GM23338 (cell line): Measurements from ENCODE around the gene TSPEAR. TPM values are rescaled to one million over a fixed set of nuclear protein-coding genes. Genes with fewer than 3 reads are reported as not detected.

Experiments
- ATAC-seq: fragments of 200-7000 bp; cut with Tn5 transposase; 3 replicates; pipeline ENCODE4 v1.9.1; 2020
- DNase-seq: peaks from one replicate; pipeline ENCODE4 v3.0.0-alpha.2; 2015; ENCODE audit warnings: low spot score
- H2AFZ ChIP-seq: fragments of 200-600 bp; sonication (generic); 2 replicates; pipeline ENCODE4 v1.8.0; 2016; ENCODE audit warnings: antibody characterized with exemption, mild to moderate bottlenecking, moderate library complexity
- H3F3A ChIP-seq: fragments of 200-600 bp; sonication (generic); replicated peaks from 2 replicates; pipeline ENCODE4 v1.8.0; 2017; ENCODE audit warnings: antibody characterized with exemption, mixed run types, low read depth
- H3K27ac ChIP-seq: fragments of 200-600 bp; sonication (generic); 2 replicates; pipeline ENCODE4 v1.6.1; 2016; ENCODE audit warnings: low read depth
- H3K27me3 ChIP-seq: fragments of 200-600 bp; sonication (generic); 2 replicates; pipeline ENCODE4 v1.8.0; 2016; ENCODE audit warnings: mild to moderate bottlenecking, mixed run types, moderate library complexity; ENCODE audit not compliant: insufficient read depth
- H3K36me3 ChIP-seq: fragments of 200-600 bp; sonication (generic); 2 replicates; pipeline ENCODE4 v1.8.0; 2016; ENCODE audit warnings: mild to moderate bottlenecking; ENCODE audit not compliant: insufficient read depth
- H3K4me1 ChIP-seq: fragments of 200-600 bp; sonication (generic); 2 replicates; pipeline ENCODE4 v1.8.0; 2016; ENCODE audit warnings: mild to moderate bottlenecking, moderate library complexity; ENCODE audit not compliant: insufficient read depth
- H3K4me2 ChIP-seq: fragments of 200-600 bp; sonication (generic); 2 replicates; pipeline ENCODE4 v1.7.1; 2017; ENCODE audit warnings: mixed run types
- H3K4me3 ChIP-seq: fragments of 200-600 bp; sonication (generic); 2 replicates; pipeline ENCODE4 v1.6.1; 2016; ENCODE audit warnings: mixed run types
- H3K79me2 ChIP-seq: fragments of 200-600 bp; sonication (generic); replicated peaks from 2 replicates; pipeline ENCODE4 v1.8.0; 2017; ENCODE audit warnings: mild to moderate bottlenecking; ENCODE audit not compliant: insufficient read depth
- H3K9me2 ChIP-seq: fragments of 200-600 bp; sonication (generic); 2 replicates; pipeline ENCODE4 v1.8.0; 2017; ENCODE audit not compliant: insufficient read depth
- H4K20me1 ChIP-seq: fragments of 200-600 bp; sonication (generic); replicated peaks from 2 replicates; pipeline ENCODE4 v1.8.0; 2017; ENCODE audit warnings: mild to moderate bottlenecking; ENCODE audit not compliant: insufficient read depth
- H3K27ac Mint-ChIP-seq: 2 replicates; pipeline ENCODE4 v1.8.0; 2020; ENCODE audit warnings: inconsistent platforms, mild to moderate bottlenecking, moderate library complexity, mixed read lengths
- H3K27me3 Mint-ChIP-seq: 3 replicates; pipeline ENCODE4 v1.8.0; 2022; ENCODE audit warnings: low read depth, mild to moderate bottlenecking, moderate library complexity, mixed read lengths, inconsistent platforms; ENCODE audit not compliant: insufficient read depth, poor library complexity
- H3K36me3 Mint-ChIP-seq: 3 replicates; pipeline ENCODE4 v1.8.0; 2021; ENCODE audit warnings: low read depth, mild to moderate bottlenecking, inconsistent platforms, moderate library complexity, mixed read lengths
- H3K4me1 Mint-ChIP-seq: 3 replicates; pipeline ENCODE4 v1.8.0; 2020; ENCODE audit warnings: mild to moderate bottlenecking, inconsistent platforms, mixed read lengths
- H3K4me3 Mint-ChIP-seq: 3 replicates; pipeline ENCODE4 v1.8.0; 2021; ENCODE audit warnings: moderate library complexity, mild to moderate bottlenecking, inconsistent platforms, mixed read lengths
- H3K9me3 Mint-ChIP-seq: 3 replicates; pipeline ENCODE4 v1.8.0; 2020; ENCODE audit warnings: moderate library complexity, mild to moderate bottlenecking, inconsistent platforms, mixed read lengths
- CREB1 ChIP-seq: fragments of 250-450 bp; sonication (Bioruptor Pico); IDR thresholded peaks from 2 replicates; pipeline ENCODE4 v1.5.0; 2020; ENCODE audit warnings: low read depth, mild to moderate bottlenecking, moderate library complexity
- ETS1 ChIP-seq: IDR thresholded peaks from 2 replicates; pipeline ENCODE4 v1.6.1; 2016; ENCODE audit warnings: antibody characterized with exemption
- EZH2 ChIP-seq: fragments of 200-600 bp; sonication (generic); IDR thresholded peaks from one replicate; pipeline ENCODE4 v1.8.0; 2017; ENCODE audit warnings: antibody characterized with exemption, mild to moderate bottlenecking, low read depth; ENCODE audit not compliant: unreplicated experiment
- EZH2phosphoT487 ChIP-seq: fragments of 200-600 bp; sonication (generic); IDR thresholded peaks from one replicate; pipeline ENCODE4 v1.8.1; 2018; ENCODE audit warnings: antibody characterized with exemption; ENCODE audit not compliant: unreplicated experiment
- JUNB ChIP-seq: IDR thresholded peaks from one replicate; pipeline ENCODE4 v1.6.1; 2016; ENCODE audit warnings: antibody characterized with exemption; ENCODE audit not compliant: unreplicated experiment
- NANOG ChIP-seq: IDR thresholded peaks from 2 replicates; pipeline ENCODE4 v1.6.1; 2016; ENCODE audit warnings: antibody characterized with exemption, borderline replicate concordance
- POLR2AphosphoS5 ChIP-seq: IDR thresholded peaks from 2 replicates; pipeline ENCODE4 v1.6.1; 2016; ENCODE audit warnings: antibody characterized with exemption, low read depth
- STAT1 ChIP-seq: IDR thresholded peaks from one replicate; pipeline ENCODE4 v1.6.1; 2016; ENCODE audit warnings: antibody characterized with exemption; ENCODE audit not compliant: unreplicated experiment
- ZNF114 ChIP-seq: fragments of 250-450 bp; sonication (Bioruptor Pico); IDR thresholded peaks from 2 replicates; pipeline ENCODE4 v1.5.0; 2020; ENCODE audit warnings: mild to moderate bottlenecking, moderate library complexity
- ZNF331 ChIP-seq: fragments of 250-450 bp; sonication (Bioruptor Pico); IDR thresholded peaks from 2 replicates; pipeline ENCODE4 v1.5.0; 2020; ENCODE audit warnings: low read depth, mild to moderate bottlenecking, moderate library complexity
- polyA plus RNA-seq: library from polyadenylated mRNA; unstranded; fragments of >200 nt; fragmentation: Nextera tagmentation; extraction: Ambion mirVana; gene quantifications from 2 replicates; pipeline ENCODE4 v1.2.1, GENCODE V29; 2016
- total RNA-seq: library from RNA; depleted of rRNA; stranded (reverse); fragments of >200 nt; shearing (Covaris generic); gene quantifications from 2 replicates; pipeline ENCODE4 v1.2.3, GENCODE V29; 2014
- TF ChIP-seq, protein P1 (sequence below), 2 experiments: fragments of 200-600 bp in 1 of 2; sonication (generic) in 1 of 2; conservative IDR thresholded peaks; 2 replicates each; pipeline versions ENCODE4 v1.5.1 to v1.6.1; 2016 to 2017; ENCODE audit warnings: antibody characterized with exemption in 2 of 2, low read depth in 2 of 2, mild to moderate bottlenecking in 2 of 2, moderate library complexity in 1 of 2
- TF ChIP-seq, protein P2 (sequence below): fragments of 250-450 bp; sonication (Bioruptor Pico); IDR thresholded peaks from 2 replicates; pipeline ENCODE4 v1.5.0; 2020; ENCODE audit warnings: mild to moderate bottlenecking, moderate library complexity
- TF ChIP-seq, protein P3 (sequence below): IDR thresholded peaks from one replicate; pipeline ENCODE4 v1.6.1; 2018; ENCODE audit warnings: antibody characterized with exemption; ENCODE audit not compliant: unreplicated experiment

TSPEAR gene
- total and polyA plus RNA-seq, 2 experiments from 2014 or later, result 0.35 to 0.92 TPM

DNA sequence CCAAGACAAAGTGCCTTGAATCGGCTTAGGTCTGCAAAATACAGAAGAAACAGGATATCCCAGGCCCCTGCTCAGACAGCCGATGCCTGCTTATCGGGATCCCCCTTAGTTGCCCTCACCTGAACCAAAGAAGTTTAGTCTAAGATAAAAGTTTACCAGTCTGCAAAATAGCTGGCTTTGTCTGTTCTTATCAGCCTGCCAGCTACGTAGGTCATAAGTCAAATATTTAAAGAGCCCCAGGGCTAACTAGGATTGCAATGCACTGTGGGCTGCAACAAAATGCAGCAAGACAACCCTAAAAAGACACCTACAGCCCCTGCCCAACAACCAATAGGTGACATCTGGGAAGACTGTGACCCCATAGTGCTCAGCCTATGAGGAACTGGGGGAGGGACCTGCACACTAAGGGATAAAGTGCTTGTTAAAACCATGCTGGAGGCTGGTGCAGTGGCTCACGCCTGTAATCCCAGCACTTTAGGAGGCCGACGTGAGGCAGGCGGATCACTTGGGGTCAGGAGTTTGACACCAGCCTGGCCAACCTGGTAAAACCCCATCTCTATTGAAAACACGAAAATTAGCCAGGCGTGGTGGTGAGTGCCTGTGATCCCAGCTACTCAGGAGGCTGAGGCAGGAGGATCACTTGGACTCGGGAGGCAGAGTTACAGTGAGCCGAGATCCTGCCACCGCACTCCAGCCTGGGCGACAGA is 228.6 kb downstream of the TSPEAR start:
- no peaks in the 10 kb centered on the region for H4K20me1 ChIP-seq
- H3K27me3 Mint-ChIP-seq, result peaks cover 2% of the 10 kb centered on the region
- H3K9me2 ChIP-seq, result no peaks in the 10 kb centered on the region
- no peaks in the 10 kb centered on the region for H3K36me3 ChIP-seq
- H3K4me3 ChIP-seq, result no peak overlapping the region
- H3K79me2 ChIP-seq, result peaks cover 9% of the 10 kb centered on the region; the same call in 1 of the 2 replicates
- no peak overlapping the region for H3K4me2 ChIP-seq
- H3K36me3 Mint-ChIP-seq, result peaks cover under 1% of the 10 kb centered on the region; the same call in 2 of the 3 replicates
- no peak for DNase-seq
- no peaks in the 10 kb centered on the region for H3F3A ChIP-seq
- H3K4me3 Mint-ChIP-seq, result no peak overlapping the region
- H3K4me1 Mint-ChIP-seq, result peaks cover 14% of the 10 kb centered on the region
- H3K27ac Mint-ChIP-seq, result no peak overlapping the region
- H2AFZ ChIP-seq, result no peak overlapping the region
- H3K4me1 ChIP-seq, result peaks cover 6% of the 10 kb centered on the region; the same call in 1 of the 2 replicates
- no peak overlapping the region for H3K27ac ChIP-seq
- peaks cover 12% of the 10 kb centered on the region; the same call in 2 of the 3 replicates for H3K9me3 Mint-ChIP-seq
- no peak for TF ChIP-seq NANOG
- TF ChIP-seq ETS1, result no peak
- no peak for TF ChIP-seq EZH2
- no peak for TF ChIP-seq ZNF114 (CRISPR knock-in tag)
- no peak for TF ChIP-seq CREB1 (CRISPR knock-in tag)
- no peak for TF ChIP-seq POLR2AphosphoS5
- TF ChIP-seq ZNF331, result no peak
- TF ChIP-seq, protein P1, sequence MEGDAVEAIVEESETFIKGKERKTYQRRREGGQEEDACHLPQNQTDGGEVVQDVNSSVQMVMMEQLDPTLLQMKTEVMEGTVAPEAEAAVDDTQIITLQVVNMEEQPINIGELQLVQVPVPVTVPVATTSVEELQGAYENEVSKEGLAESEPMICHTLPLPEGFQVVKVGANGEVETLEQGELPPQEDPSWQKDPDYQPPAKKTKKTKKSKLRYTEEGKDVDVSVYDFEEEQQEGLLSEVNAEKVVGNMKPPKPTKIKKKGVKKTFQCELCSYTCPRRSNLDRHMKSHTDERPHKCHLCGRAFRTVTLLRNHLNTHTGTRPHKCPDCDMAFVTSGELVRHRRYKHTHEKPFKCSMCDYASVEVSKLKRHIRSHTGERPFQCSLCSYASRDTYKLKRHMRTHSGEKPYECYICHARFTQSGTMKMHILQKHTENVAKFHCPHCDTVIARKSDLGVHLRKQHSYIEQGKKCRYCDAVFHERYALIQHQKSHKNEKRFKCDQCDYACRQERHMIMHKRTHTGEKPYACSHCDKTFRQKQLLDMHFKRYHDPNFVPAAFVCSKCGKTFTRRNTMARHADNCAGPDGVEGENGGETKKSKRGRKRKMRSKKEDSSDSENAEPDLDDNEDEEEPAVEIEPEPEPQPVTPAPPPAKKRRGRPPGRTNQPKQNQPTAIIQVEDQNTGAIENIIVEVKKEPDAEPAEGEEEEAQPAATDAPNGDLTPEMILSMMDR (conservative IDR thresholded peaks at IDR 0.05; ENCODE audit: low read depth in 2 of 2), result no peak
- TF ChIP-seq, protein P2, sequence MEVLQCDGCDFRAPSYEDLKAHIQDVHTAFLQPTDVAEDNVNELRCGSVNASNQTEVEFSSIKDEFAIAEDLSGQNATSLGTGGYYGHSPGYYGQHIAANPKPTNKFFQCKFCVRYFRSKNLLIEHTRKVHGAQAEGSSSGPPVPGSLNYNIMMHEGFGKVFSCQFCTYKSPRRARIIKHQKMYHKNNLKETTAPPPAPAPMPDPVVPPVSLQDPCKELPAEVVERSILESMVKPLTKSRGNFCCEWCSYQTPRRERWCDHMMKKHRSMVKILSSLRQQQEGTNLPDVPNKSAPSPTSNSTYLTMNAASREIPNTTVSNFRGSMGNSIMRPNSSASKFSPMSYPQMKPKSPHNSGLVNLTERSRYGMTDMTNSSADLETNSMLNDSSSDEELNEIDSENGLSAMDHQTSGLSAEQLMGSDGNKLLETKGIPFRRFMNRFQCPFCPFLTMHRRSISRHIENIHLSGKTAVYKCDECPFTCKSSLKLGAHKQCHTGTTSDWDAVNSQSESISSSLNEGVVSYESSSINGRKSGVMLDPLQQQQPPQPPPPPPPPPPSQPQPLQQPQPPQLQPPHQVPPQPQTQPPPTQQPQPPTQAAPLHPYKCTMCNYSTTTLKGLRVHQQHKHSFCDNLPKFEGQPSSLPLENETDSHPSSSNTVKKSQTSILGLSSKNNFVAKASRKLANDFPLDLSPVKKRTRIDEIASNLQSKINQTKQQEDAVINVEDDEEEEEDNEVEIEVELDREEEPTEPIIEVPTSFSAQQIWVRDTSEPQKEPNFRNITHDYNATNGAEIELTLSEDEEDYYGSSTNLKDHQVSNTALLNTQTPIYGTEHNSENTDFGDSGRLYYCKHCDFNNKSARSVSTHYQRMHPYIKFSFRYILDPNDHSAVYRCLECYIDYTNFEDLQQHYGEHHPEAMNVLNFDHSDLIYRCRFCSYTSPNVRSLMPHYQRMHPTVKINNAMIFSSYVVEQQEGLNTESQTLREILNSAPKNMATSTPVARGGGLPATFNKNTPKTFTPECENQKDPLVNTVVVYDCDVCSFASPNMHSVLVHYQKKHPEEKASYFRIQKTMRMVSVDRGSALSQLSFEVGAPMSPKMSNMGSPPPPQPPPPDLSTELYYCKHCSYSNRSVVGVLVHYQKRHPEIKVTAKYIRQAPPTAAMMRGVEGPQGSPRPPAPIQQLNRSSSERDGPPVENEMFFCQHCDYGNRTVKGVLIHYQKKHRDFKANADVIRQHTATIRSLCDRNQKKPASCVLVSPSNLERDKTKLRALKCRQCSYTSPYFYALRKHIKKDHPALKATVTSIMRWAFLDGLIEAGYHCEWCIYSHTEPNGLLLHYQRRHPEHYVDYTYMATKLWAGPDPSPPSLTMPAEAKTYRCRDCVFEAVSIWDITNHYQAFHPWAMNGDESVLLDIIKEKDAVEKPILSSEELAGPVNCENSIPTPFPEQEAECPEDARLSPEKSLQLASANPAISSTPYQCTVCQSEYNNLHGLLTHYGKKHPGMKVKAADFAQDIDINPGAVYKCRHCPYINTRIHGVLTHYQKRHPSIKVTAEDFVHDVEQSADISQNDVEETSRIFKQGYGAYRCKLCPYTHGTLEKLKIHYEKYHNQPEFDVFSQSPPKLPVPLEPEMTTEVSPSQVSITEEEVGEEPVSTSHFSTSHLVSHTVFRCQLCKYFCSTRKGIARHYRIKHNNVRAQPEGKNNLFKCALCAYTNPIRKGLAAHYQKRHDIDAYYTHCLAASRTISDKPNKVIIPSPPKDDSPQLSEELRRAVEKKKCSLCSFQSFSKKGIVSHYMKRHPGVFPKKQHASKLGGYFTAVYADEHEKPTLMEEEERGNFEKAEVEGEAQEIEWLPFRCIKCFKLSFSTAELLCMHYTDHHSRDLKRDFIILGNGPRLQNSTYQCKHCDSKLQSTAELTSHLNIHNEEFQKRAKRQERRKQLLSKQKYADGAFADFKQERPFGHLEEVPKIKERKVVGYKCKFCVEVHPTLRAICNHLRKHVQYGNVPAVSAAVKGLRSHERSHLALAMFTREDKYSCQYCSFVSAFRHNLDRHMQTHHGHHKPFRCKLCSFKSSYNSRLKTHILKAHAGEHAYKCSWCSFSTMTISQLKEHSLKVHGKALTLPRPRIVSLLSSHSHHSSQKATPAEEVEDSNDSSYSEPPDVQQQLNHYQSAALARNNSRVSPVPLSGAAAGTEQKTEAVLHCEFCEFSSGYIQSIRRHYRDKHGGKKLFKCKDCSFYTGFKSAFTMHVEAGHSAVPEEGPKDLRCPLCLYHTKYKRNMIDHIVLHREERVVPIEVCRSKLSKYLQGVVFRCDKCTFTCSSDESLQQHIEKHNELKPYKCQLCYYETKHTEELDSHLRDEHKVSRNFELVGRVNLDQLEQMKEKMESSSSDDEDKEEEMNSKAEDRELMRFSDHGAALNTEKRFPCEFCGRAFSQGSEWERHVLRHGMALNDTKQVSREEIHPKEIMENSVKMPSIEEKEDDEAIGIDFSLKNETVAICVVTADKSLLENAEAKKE, result no peak
- TF ChIP-seq, protein P3, sequence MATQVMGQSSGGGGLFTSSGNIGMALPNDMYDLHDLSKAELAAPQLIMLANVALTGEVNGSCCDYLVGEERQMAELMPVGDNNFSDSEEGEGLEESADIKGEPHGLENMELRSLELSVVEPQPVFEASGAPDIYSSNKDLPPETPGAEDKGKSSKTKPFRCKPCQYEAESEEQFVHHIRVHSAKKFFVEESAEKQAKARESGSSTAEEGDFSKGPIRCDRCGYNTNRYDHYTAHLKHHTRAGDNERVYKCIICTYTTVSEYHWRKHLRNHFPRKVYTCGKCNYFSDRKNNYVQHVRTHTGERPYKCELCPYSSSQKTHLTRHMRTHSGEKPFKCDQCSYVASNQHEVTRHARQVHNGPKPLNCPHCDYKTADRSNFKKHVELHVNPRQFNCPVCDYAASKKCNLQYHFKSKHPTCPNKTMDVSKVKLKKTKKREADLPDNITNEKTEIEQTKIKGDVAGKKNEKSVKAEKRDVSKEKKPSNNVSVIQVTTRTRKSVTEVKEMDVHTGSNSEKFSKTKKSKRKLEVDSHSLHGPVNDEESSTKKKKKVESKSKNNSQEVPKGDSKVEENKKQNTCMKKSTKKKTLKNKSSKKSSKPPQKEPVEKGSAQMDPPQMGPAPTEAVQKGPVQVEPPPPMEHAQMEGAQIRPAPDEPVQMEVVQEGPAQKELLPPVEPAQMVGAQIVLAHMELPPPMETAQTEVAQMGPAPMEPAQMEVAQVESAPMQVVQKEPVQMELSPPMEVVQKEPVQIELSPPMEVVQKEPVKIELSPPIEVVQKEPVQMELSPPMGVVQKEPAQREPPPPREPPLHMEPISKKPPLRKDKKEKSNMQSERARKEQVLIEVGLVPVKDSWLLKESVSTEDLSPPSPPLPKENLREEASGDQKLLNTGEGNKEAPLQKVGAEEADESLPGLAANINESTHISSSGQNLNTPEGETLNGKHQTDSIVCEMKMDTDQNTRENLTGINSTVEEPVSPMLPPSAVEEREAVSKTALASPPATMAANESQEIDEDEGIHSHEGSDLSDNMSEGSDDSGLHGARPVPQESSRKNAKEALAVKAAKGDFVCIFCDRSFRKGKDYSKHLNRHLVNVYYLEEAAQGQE, result no peak
- no peak for TF ChIP-seq EZH2phosphoT487
- no peak for TF ChIP-seq JUNB
- TF ChIP-seq STAT1, result no peak
- no peaks in the 10 kb centered on the region for H3K27me3 ChIP-seq
- no peak for ATAC-seq
